ENCODE measurements around the gene GPSM3.

The GPSM3 gene

DNA sequence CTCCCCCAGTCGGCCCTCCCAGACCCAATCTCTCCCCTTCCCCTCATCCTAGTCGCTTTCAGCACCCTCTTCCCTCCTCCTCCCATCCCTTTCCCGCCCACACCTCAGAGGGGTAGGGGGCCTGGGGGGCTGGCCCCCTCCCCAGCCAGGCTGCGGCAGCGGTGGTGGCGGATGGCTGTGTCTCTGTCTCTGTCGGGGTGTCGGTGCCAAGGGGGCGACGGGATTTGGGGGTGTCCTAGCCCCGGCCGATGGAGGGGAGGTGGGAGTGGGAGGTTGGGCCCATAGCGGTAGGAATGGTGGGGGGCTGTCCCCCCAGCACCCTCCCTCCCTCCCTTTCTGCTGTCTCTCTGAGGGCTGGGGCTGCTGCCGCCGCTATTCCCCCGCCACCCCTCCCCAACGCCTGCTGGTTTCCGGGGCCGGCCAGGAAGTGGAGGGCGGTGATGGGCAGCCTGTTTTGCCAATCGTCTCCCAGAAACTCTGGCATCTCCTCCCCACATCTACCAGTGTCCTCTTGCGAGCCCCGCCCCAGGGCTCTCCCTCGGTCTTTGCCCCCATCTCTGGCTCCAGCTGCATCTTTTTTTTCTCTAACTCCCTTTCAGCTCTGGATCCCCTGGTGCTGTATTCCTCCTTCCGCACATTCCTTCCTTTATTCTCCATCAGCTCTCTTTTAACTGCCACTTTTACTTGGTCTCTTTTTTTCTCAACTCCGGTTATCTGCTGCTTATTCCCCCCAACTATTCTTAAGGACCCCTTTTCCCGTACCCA is 16.6 kb downstream of the GPSM3 start, which contains the start of gene AGPAT1:
Gene AGPAT1, minus strand, starts transcription at position 374 of the 765 bp plus-strand sequence. CDS start 4,588 bp downstream, outside the sequence.
- DNase-seq (ENCODE audit: low read depth in 1 of 2, low spot score in 1 of 2): peak; percentile 93 to 96

DNA sequence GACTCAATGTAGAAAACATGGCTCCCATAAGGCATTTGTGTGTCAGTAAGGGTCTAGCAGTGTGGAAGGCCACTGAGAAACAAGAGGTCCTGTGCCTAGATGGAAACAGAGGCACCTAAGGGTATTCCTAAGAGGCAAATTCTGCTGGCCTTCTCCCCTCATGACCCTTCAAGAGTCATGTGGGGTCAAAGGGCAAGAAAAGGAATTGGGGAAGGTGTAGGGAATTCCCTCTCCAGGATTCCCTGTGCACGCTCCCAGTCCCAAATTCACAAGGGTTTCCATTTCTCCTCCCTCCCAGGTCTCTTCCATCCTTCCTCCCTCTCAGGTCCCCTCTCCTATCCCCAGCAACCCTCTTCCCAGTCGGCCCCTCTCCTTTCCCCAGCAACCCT is 17.1 kb downstream of the GPSM3 start:
- no peak for DNase-seq (ENCODE audit: low read depth in 1 of 2, low spot score in 1 of 2)

DNA sequence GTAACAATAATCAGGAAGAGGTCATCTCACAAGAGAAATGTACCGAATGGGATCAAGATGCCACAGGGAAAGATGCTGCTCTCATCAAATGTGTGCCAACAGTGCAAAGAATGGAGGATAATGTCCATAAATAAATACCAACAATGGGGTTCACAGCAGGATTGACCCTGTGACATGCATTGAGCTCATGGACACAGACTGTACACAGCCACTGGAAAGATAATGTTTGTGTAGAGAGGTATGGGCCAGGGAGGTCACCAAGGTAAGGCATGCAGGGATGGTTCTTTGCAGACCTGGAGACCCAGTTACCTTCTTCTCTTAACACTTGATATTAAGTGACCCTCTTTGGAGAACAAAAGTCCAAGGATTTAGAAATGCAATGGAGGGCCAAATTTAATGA is 18.0 kb downstream of the GPSM3 start:
- DNase-seq (ENCODE audit: low read depth in 1 of 2, low spot score in 1 of 2): no peak

DNA sequence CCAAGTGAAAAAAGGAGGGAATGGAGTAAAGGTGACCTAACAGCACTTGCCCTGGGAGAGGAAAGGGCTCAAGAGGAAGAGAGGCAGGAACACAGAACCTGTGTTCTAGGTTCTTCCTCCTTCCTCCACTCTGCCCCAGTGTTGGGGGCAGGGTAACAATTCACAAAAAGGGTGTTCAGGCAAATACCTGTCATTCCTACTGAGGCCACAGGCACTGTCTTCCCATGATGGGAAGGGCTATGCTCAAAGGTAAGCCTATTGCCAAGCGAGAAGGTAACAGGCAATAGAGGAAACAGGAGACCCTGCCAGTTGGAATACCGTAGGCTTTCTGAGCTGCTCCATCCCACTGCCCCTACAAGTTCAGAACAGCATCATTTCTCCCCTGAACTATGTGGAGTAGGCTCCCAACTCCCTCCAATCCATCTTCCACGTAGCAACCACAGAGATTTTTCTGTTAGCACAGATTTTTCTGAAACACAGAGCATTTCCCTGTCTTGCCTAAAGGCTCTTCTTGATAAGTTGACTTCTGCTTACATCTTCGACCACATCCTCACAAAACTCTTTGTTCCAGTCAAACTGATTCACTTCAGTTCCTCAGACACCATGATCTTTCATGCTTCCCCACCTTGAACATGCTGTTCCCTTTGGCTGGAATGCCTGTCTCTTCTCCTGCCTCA is 19.3 kb downstream of the GPSM3 start:
- no peak for DNase-seq (ENCODE audit: low read depth in 1 of 2, low spot score in 1 of 2)

DNA sequence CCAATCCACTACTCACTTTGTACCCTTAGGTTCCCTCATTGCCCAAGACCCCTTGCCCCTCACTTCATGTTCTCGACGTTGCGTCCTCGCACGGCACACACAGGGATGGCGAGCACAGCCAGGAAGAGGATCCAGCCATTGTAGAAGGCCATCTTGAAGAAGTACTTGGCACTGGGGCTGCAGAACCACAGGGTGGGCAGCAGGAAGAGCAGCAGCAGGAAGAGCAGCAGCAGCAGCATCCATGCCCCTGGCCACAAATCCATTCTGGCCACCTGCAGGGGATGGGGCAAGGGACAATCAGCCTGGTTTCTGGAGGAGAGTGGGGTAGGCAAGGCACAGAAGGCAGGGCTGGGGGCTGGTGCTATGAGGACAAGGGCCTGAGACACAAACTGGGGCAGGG is 21.2 kb downstream of the GPSM3 start:
- no peak for DNase-seq (ENCODE audit: low read depth in 1 of 2, low spot score in 1 of 2)

DNA sequence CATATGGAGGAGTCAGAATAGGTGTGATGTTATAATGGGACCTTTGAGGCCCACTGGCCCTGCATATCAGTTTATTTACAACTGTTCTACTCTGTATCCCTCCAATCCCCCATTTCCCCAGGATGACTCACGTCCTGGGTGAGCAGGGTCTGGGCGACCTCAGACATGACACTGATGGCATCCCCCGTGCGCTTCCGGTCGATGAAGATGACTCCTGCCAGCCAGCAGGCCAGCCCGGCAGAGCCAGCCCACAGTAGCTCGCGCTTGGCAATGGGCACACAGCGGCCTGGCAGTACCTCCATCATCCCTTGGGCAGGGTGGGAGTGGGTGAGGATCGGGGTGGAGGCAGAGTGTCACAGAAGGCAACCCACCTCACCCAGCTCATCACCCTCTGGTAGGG is 22.1 kb downstream of the GPSM3 start:
- no peak for DNase-seq (ENCODE audit: low read depth in 1 of 2, low spot score in 1 of 2)

DNA sequence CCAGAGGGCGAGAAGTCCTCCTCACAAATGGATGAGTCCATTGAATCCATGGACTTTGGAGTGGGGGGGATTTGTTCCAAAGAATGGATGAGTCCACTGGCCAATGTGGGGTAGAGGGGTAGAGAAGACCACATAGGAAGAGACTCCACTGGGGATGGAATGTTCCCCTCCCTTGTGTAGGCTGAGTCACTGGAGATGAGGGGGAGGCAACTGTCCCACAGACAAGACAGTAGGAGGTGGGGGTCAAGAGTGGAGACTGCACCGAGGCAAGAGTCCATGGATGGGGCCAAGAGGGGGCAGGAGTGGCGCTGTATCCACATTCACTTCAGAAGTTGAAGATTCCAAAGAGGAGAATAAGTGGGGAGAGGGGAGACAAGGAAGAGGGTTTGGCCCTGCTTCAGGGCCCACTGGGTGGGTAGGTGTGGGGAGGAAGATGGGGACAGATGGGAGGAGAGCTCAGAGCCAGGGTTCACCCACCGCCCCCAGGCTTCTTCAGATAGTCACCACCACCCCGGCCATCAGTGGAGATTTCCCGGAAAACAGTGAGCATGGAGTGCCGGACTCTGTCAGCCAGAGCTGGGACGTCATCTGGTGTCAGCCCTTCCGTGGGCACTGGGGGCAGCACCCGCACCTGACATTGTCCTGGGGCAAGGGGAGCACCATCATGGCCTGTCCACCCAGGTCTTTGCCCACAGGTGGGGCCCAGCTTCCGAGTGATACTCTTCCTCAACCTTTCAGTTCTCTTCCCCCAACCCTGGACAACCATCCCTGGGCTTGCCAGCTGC is 23.4 kb downstream of the GPSM3 start:
- DNase-seq (ENCODE audit: low read depth in 1 of 2, low spot score in 1 of 2): no peak

DNA sequence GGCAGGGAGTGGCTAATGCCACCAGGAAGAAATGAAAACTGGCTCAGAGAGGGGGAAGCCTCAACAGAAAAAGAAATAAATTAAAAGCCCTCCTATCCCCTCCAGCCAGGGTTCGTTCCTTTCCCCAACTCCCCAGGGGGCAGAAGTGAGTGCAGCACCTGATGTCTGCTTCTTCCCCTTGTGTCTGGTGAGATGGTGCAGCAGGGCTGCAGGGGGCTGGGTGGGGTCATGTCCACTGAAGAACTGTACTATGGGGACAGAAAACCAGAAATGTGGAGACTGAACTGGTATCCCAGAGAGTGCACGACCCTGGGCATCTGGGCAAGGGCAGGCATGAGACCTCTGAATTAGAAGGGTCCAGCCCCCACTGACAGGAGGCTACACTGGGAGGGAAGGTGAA is 24.1 kb downstream of the GPSM3 start:
- DNase-seq (ENCODE audit: low read depth in 1 of 2, low spot score in 1 of 2): no peak

DNA sequence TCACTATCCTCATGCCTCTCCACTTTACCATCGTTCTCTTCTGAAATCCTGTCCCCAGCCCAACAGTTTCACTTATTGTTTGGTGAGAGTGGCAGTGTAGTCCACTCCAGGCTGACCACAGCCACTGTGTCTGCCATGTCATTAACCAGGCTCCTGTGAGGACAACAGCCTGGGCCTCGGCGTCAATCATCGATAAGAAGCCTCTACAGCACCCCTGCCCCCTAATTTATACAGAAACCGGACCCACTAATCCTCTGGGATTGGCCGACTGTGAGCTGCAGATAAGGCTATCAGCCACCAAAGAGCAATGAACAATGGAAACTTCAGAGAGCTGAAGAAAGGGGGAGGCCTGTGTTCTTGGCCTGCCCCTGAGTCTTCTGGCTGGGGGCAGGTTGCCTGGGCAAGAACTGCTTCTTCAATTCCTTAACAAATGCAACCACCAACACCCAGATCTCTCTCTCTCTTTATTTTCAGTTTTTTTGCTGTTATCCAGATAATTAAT is 24.6 kb downstream of the GPSM3 start:
- DNase-seq (ENCODE audit: low read depth in 1 of 2, low spot score in 1 of 2): no peak

DNA sequence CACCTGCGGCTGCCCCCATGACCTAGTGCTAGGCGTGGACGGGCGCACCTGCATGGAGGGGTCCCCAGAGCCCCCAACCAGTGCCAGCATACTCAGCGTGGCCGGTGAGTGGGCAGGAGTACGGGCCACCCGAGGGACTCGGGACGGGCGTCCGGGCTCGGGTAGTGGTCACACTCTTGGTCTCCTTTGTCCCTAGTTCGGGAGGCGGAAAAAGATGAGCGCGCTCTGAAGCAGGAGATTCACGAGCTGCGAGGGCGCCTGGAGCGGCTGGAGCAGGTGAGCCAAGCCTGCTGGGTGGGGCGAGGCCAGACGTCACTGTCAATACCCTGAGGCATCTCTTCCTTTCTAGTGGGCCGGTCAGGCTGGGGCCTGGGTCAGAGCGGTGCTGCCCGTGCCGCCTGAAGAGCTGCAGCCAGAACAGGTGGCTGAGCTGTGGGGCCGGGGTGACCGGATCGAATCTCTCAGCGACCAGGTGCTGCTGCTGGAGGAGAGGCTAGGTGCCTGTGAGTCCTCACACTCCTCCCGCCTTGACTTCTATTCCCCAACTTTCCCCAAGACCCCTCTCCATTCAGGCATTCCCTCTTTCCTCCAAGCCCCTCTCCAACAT is 25.2 kb downstream of the GPSM3 start:
- no peak for DNase-seq (ENCODE audit: low read depth in 1 of 2, low spot score in 1 of 2)

DNA sequence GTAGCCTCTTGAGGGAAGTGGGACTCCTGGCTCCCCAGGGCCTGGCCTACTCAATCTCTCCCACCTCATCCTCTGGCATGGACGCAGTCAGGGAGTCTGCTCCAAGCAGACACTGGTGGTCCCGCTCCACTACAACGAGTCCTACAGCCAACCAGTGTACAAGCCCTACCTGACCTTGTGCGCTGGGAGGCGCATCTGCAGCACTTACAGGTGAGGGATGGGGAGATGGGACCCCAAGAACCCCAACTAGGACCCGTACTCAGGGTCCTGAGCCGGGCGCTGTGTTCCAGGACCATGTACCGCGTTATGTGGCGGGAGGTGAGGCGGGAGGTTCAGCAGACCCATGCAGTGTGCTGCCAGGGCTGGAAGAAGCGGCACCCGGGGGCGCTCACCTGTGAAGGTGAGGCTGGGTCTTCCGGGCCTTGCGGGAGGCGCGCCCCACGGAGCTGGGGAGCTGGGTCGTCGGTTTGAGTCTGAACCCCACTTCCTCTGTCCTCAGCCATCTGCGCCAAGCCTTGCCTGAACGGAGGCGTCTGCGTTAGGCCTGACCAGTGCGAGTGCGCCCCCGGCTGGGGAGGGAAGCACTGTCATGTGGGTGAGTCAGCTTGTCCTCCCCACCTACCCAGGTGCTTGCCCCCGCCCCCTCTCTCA is 25.9 kb downstream of the GPSM3 start:
- no peak for DNase-seq (ENCODE audit: low read depth in 1 of 2, low spot score in 1 of 2)

DNA sequence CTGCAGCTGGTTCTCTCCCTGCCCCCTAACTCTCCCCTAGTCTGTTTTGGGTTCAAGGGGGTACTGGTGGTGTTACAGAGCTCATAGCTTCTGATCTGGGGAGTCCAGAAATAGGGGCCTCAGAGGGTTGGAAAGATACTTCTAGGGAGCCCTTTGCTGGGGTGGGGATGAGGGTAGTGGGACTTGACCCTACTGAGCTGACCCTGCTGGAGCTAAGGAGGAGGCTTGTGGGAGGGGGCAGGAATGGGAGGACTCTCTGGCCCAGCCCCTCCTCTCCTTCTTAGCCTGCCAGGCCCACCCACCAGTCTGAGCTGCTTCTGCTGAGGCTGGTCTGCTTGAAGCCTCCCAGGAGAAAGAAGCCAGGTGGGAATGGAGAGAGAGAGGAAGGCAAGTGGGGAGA is 28.1 kb downstream of the GPSM3 start, which contains the start of gene EGFL8:
Gene EGFL8, plus strand, starts transcription at position 301 of the 400 bp plus-strand sequence. CDS start 1,571 bp downstream, outside the sequence.
- DNase-seq (ENCODE audit: low read depth in 1 of 2, low spot score in 1 of 2): no peak

DNA sequence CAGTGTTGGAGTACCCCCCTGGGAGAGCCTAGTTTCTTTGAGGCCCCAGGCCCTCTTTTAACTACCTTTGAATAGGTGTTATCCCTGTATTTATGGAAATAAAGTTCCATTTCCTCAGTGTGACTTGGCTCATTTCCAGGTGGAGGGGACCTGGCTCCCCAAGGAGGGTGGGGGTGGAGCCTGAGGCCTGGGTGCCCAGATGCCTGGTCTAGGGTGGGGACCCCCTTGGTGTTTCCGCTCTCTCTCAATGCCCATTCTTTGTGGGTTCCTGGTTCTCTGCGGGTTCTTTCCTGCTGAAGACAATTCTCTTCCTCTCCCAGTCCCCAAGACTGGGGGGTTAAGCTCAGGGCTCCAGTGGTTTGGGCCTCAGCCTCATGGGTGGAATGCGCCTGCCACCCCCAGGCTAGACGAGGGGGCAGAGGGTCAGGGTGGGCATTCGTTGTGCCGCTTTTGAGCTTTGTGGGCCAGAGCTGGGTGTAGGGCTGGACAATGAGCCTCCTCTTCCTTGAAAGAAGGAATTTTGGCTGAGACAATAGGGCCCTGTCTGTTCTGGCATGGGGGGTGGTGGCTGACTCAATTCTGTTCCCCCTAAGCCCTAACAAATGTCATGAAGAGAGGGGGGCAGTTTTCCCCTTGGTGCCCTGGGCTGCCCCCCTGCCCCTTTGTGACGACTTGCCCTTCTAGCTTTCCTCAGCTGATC is 28.7 kb downstream of the GPSM3 start:
- no peak for DNase-seq (ENCODE audit: low read depth in 1 of 2, low spot score in 1 of 2)

DNA sequence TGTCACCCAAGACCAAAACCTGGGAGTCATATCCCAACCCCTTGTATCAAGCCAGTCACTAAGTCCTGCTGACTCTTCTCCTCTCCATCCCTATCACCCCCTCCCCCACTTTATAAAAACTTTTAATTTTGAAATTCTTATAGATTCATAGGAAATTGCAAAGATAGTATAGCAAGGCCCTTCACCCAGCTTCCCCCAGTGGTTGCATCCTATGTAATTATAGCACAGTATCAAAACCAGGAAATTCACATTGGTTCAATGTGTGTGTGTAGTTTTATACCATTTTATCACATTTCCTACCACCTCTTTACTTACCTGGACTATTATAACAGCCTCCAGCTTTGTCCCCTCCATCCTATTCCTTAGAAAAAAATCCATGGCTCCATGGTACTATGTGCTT is 34.4 kb downstream of the GPSM3 start:
- DNase-seq (ENCODE audit: low read depth in 1 of 2, low spot score in 1 of 2): no peak

DNA sequence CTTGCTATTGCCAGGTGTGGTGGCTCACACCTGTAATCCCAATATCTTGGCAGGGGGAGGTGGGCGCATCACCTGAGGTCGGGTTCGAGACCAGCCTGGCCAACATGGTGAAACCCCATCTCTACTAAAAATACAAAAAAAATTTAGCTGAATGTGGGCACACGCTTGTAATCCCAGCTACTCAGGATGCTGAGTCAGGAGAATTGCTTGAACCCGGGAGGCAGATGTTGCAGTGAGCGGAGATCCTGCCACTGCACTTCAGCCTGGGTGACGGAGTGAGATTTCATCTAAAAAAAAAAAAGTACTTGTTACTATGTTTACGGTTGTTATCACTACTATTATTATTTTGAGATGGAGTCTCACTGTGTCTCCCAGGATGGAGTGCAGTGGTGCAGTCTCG is 35.6 kb downstream of the GPSM3 start:
- DNase-seq (ENCODE audit: low read depth in 1 of 2, low spot score in 1 of 2): no peak

DNA sequence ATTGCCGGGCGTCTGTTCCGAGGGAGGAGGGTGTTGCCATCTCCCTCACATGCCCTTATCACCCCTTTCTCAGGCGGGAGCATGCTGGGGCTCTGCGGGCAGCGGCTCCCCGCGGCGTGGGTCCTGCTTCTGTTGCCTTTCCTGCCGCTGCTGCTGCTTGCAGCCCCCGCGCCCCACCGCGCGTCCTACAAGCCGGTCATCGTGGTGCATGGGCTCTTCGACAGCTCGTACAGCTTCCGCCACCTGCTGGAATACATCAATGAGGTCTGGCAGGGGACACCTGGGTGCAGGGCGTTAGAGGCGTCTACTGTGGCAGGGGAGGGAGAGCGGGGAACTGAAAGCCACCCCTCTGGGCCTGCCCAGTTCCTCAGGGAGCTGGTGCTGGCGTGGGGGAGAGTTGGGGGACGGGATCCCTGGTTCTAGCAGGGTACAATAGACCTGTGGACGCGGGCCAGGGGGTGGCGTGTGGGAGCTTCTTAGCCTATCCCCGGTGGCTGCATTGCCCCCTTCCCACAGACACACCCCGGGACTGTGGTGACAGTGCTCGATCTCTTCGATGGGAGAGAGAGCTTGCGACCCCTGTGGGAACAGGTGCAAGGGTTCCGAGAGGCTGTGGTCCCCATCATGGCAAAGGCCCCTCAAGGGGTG is 37.8 kb downstream of the GPSM3 start:
- peak in 1 of 2 donors; percentile 36 for DNase-seq (ENCODE audit: low read depth in 1 of 2, low spot score in 1 of 2)

DNA sequence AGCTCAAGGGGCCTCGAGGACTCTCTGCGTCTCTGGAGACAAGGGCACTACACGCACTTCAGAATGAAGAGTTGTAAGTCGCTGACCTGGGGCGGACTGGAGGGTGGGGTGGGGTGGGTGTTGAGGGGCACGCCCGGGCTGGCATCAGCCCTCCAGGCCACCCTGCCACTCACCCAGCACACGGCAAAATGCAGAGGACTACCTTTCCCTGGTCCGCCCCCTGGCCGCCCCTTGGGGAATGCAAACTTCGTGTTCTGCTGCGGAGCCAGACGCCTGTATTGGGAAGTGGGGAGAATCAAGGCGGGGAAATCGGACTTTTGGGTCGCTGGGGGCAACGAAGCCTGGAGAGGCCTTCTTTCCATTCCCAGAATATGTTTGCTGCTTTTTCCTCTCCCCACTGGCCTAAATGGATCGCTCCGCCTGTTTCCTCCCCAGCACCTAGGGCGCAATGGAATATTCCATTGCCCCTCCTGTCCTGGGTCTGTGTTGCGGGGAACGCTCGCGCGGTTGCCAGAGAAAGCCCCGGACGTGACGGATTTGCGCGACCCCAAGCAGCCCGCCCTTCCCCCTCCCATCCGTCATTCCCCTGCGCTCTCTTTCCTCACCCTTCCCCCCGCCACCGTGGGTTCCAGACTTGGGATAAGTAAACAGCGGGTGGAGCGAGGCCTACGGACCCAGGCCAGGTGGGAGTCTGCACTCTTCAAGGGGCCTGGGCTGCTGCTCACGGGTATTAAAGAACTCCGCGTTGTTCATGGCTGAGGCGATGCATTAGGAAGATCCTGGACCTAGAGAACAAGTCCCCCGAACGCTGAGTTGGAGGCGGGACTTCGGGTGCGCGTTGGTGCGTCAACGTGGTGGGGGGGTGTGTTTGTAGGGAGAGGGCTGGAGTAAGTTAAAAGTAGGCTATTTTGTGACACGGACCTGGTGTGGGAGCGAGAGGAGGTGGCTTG is 38.6 kb downstream of the GPSM3 start, which contains the start of gene PPT2:
Gene PPT2, plus strand, starts transcription at position 578 of the 950 bp plus-strand sequence. CDS start 454 bp downstream, outside the sequence.
- peak; percentile 37 to 48 for DNase-seq (ENCODE audit: low read depth in 1 of 2, low spot score in 1 of 2)

Data from stimulated activated CD4-positive, alpha-beta T cell treated with anti-CD3 and anti-CD28 coated beads, Interleukin-15, amount 100 ng/mL, for 1 hour (primary cell).